ENCODE data around the gene CDH4.

DNA sequence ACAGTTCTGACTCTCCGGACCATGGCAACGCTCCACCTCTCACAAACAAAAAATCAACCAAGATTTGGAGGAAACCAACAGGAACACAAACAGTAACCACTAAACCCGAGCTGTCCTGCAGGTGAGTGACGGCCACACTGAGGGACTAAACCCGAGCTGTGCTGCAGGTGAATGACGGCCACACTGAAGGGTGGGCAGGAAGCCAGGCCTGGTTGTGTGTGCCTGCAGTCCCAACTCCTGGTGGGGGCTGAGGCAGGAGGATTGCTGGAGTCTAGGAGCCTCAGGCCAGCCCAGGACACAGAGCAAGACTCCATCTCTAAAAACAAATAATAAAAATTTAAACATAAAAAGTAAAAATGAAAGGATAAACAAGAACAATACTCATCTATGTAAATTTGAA is 733.0 kb downstream of the CDH4 start:
- TF ChIP-seq, protein P1, sequence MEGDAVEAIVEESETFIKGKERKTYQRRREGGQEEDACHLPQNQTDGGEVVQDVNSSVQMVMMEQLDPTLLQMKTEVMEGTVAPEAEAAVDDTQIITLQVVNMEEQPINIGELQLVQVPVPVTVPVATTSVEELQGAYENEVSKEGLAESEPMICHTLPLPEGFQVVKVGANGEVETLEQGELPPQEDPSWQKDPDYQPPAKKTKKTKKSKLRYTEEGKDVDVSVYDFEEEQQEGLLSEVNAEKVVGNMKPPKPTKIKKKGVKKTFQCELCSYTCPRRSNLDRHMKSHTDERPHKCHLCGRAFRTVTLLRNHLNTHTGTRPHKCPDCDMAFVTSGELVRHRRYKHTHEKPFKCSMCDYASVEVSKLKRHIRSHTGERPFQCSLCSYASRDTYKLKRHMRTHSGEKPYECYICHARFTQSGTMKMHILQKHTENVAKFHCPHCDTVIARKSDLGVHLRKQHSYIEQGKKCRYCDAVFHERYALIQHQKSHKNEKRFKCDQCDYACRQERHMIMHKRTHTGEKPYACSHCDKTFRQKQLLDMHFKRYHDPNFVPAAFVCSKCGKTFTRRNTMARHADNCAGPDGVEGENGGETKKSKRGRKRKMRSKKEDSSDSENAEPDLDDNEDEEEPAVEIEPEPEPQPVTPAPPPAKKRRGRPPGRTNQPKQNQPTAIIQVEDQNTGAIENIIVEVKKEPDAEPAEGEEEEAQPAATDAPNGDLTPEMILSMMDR (IDR thresholded peaks at IDR 0.05; ENCODE audit: insufficient read depth, low read length, poor library complexity, severe bottlenecking), result no peak
- TF ChIP-seq EZH2phosphoT487 (conservative IDR thresholded peaks at IDR 0.05; ENCODE audit: low read length), result no peak
